Spinal cord (tissue), 10 donors: ENCODE measurements around the gene HSCB. TPM values are rescaled to one million over a fixed set of nuclear protein-coding genes. Genes with fewer than 3 reads are reported as not detected.
"Not testable (repeated sequence)": the region's sequence is repeated elsewhere in the genome, so short reads cannot be mapped to it uniquely, and the experiment has no call there.

Experiments
- DNase-seq, 6 donors: peaks; one replicate each; pipeline versions ENCODE4 v3.0.0 to v3.0.0-alpha.2; 2013 to 2015; ENCODE audit warnings: low spot score in 6 of 6, low read depth in 4 of 6
- H3K27ac ChIP-seq: one replicate; pipeline ENCODE4 v1.5.1; 2013; ENCODE audit warnings: low read depth, low read length, control low read depth
- H3K27me3 ChIP-seq: one replicate; pipeline ENCODE4 v1.6.1; 2013; ENCODE audit warnings: low read length; ENCODE audit not compliant: control insufficient read depth, insufficient read depth
- H3K36me3 ChIP-seq: one replicate; pipeline ENCODE4 v1.6.1; 2013; ENCODE audit warnings: low read length; ENCODE audit not compliant: control insufficient read depth, insufficient read depth
- H3K4me1 ChIP-seq: one replicate; pipeline ENCODE4 v1.6.1; 2013; ENCODE audit warnings: low read length; ENCODE audit not compliant: control insufficient read depth, insufficient read depth
- H3K4me3 ChIP-seq: one replicate; pipeline ENCODE4 v1.5.1; 2013; ENCODE audit warnings: low read depth, low read length, control low read depth
- H3K9me3 ChIP-seq: one replicate; pipeline ENCODE4 v1.6.1; 2013; ENCODE audit warnings: low read length; ENCODE audit not compliant: control insufficient read depth, insufficient read depth
- WGBS: methylation state at CpG from one replicate; pipeline ENCODE4 v1.1.5; 2013; ENCODE audit warnings: missing lambda C conversion rate; ENCODE audit not compliant: insufficient coverage; 5-methylcytosine and 5-hydroxymethylcytosine counted together
- long read RNA-seq, 4 donors: transcript quantifications; one replicate each; lab custom pipeline, GENCODE V29; 2026
- polyA plus RNA-seq, 2 donors: library from polyadenylated mRNA; unstranded; fragments of 120-200 nt; gene quantifications; one replicate each; pipeline ENCODE4 v1.2.1, GENCODE V29; 2013; ENCODE audit not compliant: insufficient read length in 2 of 2
- total RNA-seq, 2 donors: library from RNA; depleted of rRNA in 1 of 2; stranded (reverse); fragments of 120-200 nt in 1 of 2; fragments of >200 nt in 1 of 2; gene quantifications; one replicate each; pipeline versions ENCODE4 v1.2.3 to v1.2.4, GENCODE V29; 2013 to 2014
- donor health status: healthy.

HSCB gene, protein sequence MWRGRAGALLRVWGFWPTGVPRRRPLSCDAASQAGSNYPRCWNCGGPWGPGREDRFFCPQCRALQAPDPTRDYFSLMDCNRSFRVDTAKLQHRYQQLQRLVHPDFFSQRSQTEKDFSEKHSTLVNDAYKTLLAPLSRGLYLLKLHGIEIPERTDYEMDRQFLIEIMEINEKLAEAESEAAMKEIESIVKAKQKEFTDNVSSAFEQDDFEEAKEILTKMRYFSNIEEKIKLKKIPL
- total RNA-seq (10 to 100 TPM in 1 of 2 donors, 1 to 10 TPM in 1; 8.5 to 14.7 TPM), polyA plus RNA-seq (10 to 100 TPM; 13.2 to 17.1 TPM)
- long read RNA-seq, donor 1, partial matches to known transcripts, result 0 of 12 reads
- long read RNA-seq, donor 1, other reads (novel, unspliced or antisense), result 7 of 12 reads
- long read RNA-seq, donor 2, partial matches to known transcripts, result 0 of 3 reads
- long read RNA-seq, donor 2, other reads (novel, unspliced or antisense), result 0 of 3 reads
- long read RNA-seq, donor 3, partial matches to known transcripts, result 0 of 5 reads
- long read RNA-seq, donor 3, other reads (novel, unspliced or antisense), result 0 of 5 reads
- long read RNA-seq, donor 4, transcript HSCB-201 (6 exons, 1,114 nt), result major isoform, 12 of 17 reads
- long read RNA-seq, donor 4, partial matches to known transcripts, result 0 of 17 reads
- long read RNA-seq, donor 4, other reads (novel, unspliced or antisense), result 0 of 17 reads

GRCh38 chr22:28741785-28742561 lies at the start of gene HSCB, which contains the start of gene CHEK2:
Gene HSCB, plus strand, starts transcription at chr22:28742039. Its CDS starts 57 bp downstream, at chr22:28742096.
Gene CHEK2, minus strand, starts transcription at chr22:28741820. Its CDS starts 7,099 bp downstream, at chr22:28734721.
- DNase-seq, result peak; percentile 90 to 100 (median 98)
- under 1% methylated on average over 49 of the region's 54 CpGs for WGBS
- Histone ChIP-seq H3K36me3 (peaks cover 28% of the 10 kb centered on the region), H3K4me3 (peak within 1 kb of the TSS; percentile 100), H3K27me3 (no peaks in the 10 kb centered on the region), H3K9me3 (no peaks in the 10 kb centered on the region), H3K27ac (peak within 1 kb of the TSS; percentile 99), H3K4me1 (no peaks in the 10 kb centered on the region)

DNA sequence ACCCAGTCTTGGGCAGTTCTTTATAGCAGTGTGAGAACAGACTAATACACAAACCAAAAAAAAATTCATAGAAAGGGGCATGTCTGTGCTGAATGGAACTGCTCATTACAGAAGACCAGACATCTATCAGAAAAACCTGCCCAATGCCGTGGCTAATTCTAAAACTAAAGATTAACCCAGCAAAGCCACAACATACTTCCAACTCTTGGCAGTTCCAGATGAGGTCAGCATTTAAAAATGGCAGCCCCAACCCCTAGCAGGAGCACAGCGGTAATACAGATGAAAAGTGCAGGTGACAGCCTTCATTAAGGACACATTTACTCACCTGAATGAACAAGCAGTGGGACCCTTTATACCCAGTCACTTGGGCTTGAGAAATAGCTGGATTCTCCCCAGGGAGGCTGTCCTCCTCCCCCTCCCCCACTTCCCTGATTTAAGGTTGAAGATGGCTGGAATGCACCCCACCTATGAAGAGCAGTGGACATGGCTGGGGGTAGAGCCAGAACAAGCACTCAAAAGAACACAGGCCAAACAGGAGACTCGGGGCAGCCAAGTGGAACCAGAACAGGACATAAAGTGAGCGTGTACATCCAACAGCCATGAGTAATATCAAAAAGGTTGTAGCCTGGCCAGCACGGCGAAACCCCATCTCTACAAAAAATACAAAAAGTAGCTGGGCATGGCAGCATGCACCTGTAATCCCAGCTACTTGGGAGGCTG lies 48.6 kb upstream of the HSCB start:
- not testable (repeated sequence) for H3K9me3 ChIP-seq, H3K36me3 ChIP-seq, DNase-seq, H3K27ac ChIP-seq, H3K4me1 ChIP-seq, H3K27me3 ChIP-seq, H3K4me3 ChIP-seq
- 90% methylated on average over 4 of the region's 6 CpGs for WGBS

DNA sequence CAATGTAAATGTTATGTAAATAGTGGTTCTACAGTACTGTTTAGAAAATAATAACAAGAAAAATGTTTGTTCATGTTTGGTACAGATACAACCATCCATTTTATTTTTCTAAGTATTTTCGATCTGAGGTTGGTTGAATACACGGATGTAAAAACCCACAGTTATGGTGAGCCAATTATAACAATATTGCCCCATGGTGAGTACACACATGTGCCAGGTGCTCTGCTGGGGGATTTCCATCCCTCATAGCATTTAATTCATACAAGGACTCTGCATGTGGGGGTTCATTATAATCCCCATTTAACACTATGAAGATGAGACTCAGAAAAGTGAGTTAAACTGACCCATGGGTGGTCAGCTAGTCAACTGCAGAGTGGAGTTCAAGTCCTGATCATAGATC lies 38.9 kb upstream of the HSCB start:
- Histone ChIP-seq H3K4me1 (no peaks in the 10 kb centered on the region), H3K4me3 (no peak overlapping the region), H3K9me3 (no peaks in the 10 kb centered on the region), H3K27ac (no peak overlapping the region), H3K36me3 (no peaks in the 10 kb centered on the region), H3K27me3 (no peaks in the 10 kb centered on the region)
- no CpG with 5 or more reads among the region's 2 CpGs for WGBS
- no peak for DNase-seq

- Histone ChIP-seq H3K4me3 (no peak overlapping the region), H3K4me1 (no peaks in the 10 kb centered on the region), H3K9me3 (no peaks in the 10 kb centered on the region), H3K27ac (no peak overlapping the region), H3K27me3 (no peaks in the 10 kb centered on the region), H3K36me3 (no peaks in the 10 kb centered on the region)
- no peak for DNase-seq
Observed at GRCh38 chr22:28703436-28703835, 38.4 kb upstream of the HSCB start.

GRCh38 chr22:28706845-28707244 lies 35.0 kb upstream of the HSCB start:
- H3K36me3 ChIP-seq, result no peaks in the 10 kb centered on the region
- H3K9me3 ChIP-seq, result no peaks in the 10 kb centered on the region
- WGBS, result 100% methylated on average over 1 of the region's 6 CpGs
- no peaks in the 10 kb centered on the region for H3K4me1 ChIP-seq
- no peak overlapping the region for H3K27ac ChIP-seq
- no peak for DNase-seq
- H3K4me3 ChIP-seq, result no peak overlapping the region
- no peaks in the 10 kb centered on the region for H3K27me3 ChIP-seq

- H3K27ac ChIP-seq, result peak overlapping the region; percentile 45
- H3K27me3 ChIP-seq, result no peaks in the 10 kb centered on the region
- no peak for DNase-seq
- H3K36me3 ChIP-seq, result no peaks in the 10 kb centered on the region
- no peaks in the 10 kb centered on the region for H3K9me3 ChIP-seq
- H3K4me3 ChIP-seq, result no peak overlapping the region
- no peaks in the 10 kb centered on the region for H3K4me1 ChIP-seq
Observed at GRCh38 chr22:28710107-28710506, 31.7 kb upstream of the HSCB start.

DNA sequence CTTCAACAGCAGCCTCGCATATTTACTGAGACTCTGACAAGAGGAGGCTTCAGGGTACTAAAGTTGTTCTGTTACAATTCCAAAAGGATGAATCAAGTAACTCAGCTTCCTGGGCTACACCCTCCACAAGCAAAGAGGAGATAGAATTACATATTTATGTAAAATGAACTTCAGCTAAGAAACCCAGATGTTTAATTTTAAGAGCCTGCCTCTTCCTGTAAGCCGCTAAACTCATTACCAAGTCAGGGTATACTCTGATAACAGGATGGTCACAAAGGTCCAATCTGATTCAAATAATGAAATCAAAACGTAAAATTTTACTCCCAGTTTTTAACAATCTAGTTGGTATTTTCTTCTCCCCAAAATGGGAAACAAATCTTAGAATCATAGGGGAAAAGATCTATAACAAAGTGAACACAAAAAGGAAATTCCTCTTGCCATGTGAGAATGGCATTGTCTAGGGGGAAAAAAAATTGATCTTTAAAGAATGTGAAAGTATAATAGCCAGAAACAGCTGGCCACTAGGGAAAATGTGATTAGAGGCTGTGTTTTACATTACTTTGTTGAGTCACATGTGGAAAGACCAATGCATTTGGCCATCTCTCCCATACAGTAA lies 31.2 kb upstream of the HSCB start:
- no peaks in the 10 kb centered on the region for H3K27me3 ChIP-seq
- H3K4me1 ChIP-seq, result no peaks in the 10 kb centered on the region
- no CpG with 5 or more reads among the region's 3 CpGs for WGBS
- H3K4me3 ChIP-seq, result no peak overlapping the region
- H3K27ac ChIP-seq, result peak overlapping the region; percentile 45
- no peak for DNase-seq
- H3K9me3 ChIP-seq, result no peaks in the 10 kb centered on the region
- no peaks in the 10 kb centered on the region for H3K36me3 ChIP-seq

DNA sequence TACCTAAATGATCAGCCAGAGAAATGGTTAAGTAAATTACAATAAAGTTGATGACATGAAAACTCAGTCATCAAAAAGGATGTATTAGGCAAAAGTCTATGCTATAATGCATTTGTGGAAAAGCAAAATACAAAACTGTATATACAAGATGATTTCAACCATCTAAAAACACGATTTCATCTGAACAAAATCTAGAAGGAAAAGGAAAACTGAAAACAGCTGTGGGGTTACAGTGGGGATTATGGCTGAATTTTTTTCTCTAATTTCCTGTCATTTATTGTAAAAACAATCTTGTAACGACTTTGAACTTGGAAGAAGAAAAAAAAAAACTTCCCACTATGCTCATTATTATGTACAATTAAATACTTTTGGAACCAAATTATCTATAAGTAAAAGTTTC lies 30.5 kb upstream of the HSCB start:
- WGBS, result no CpG with 5 or more reads among the region's 2 CpGs
- Histone ChIP-seq H3K4me1 (no peaks in the 10 kb centered on the region), H3K27ac (peak overlapping the region; percentile 45), H3K9me3 (no peaks in the 10 kb centered on the region), H3K4me3 (no peak overlapping the region), H3K27me3 (no peaks in the 10 kb centered on the region), H3K36me3 (no peaks in the 10 kb centered on the region)
- DNase-seq, result no peak
